Measurements from ENCODE around the gene SRL. TPM values are rescaled to one million over a fixed set of nuclear protein-coding genes. Genes with fewer than 3 reads are reported as not detected.

Gene SRL
- total RNA-seq = not detected in 2 replicates

- H3K9me3 ChIP-seq (ENCODE audit: low read depth, low read length) = no peaks in the 10 kb centered on the region
- no peaks in the 10 kb centered on the region for H4K20me1 ChIP-seq (ENCODE audit: insufficient read depth, low read length)
- H3K79me2 ChIP-seq (ENCODE audit: insufficient read depth, low read length) = no peaks in the 10 kb centered on the region
- H3K4me1 ChIP-seq (ENCODE audit: insufficient read depth, low read length) = no peaks in the 10 kb centered on the region
- H3K27me3 ChIP-seq (ENCODE audit: insufficient read depth, low read length) = no peaks in the 10 kb centered on the region
- TF ChIP-seq CTCF (IDR thresholded peaks at IDR 0.05; ENCODE audit: extremely low read depth, low read depth, low read length) = no peak
- no peak within 1 kb of the TSS for H3K4me3 ChIP-seq (ENCODE audit: insufficient read depth, low read length)
- DNase-seq (ENCODE audit: insufficient read length, low spot score, missing footprints) = no peak
- H3K4me2 ChIP-seq (ENCODE audit: insufficient read depth, low read length) = no peak within 1 kb of the TSS
- H2AFZ ChIP-seq (ENCODE audit: low read length) = no peak within 1 kb of the TSS
- H3K36me3 ChIP-seq (ENCODE audit: insufficient read depth, low read length) = no peaks in the 10 kb centered on the region
- H3K27ac ChIP-seq (ENCODE audit: low read depth, low read length) = no peak within 1 kb of the TSS
Measured at GRCh38 chr16:4241928-4242283, at the start of gene SRL. Gene SRL, minus strand, starts transcription at chr16:4242080. Its CDS starts 13 bp downstream, at chr16:4242067.

GRCh38 chr16:4290236-4290830, 48.5 kb upstream of the SRL start:
- no peaks in the 10 kb centered on the region for H3K79me2 ChIP-seq (ENCODE audit: insufficient read depth, low read length)
- H3K4me1 ChIP-seq (ENCODE audit: insufficient read depth, low read length) = peaks cover 30% of the 10 kb centered on the region
- no peak overlapping the region for H2AFZ ChIP-seq (ENCODE audit: low read length)
- no peaks in the 10 kb centered on the region for H3K36me3 ChIP-seq (ENCODE audit: insufficient read depth, low read length)
- H3K4me3 ChIP-seq (ENCODE audit: insufficient read depth, low read length) = no peak overlapping the region
- peak; percentile 46 for DNase-seq (ENCODE audit: insufficient read length, low spot score, missing footprints)
- no peak overlapping the region for H3K27ac ChIP-seq (ENCODE audit: low read depth, low read length)
- no peaks in the 10 kb centered on the region for H3K27me3 ChIP-seq (ENCODE audit: insufficient read depth, low read length)
- TF ChIP-seq CTCF (IDR thresholded peaks at IDR 0.05; ENCODE audit: extremely low read depth, low read depth, low read length) = no peak
- no peaks in the 10 kb centered on the region for H3K9me3 ChIP-seq (ENCODE audit: low read depth, low read length)
- H3K4me2 ChIP-seq (ENCODE audit: insufficient read depth, low read length) = no peak overlapping the region
- peaks cover 3% of the 10 kb centered on the region for H4K20me1 ChIP-seq (ENCODE audit: insufficient read depth, low read length)

GRCh38 chr16:4288148-4288921, 46.5 kb upstream of the SRL start:
- H3K36me3 ChIP-seq (ENCODE audit: insufficient read depth, low read length) = no peaks in the 10 kb centered on the region
- H3K4me2 ChIP-seq (ENCODE audit: insufficient read depth, low read length) = peak overlapping the region; percentile 70
- H3K27me3 ChIP-seq (ENCODE audit: insufficient read depth, low read length) = no peaks in the 10 kb centered on the region
- peak; percentile 80 for TF ChIP-seq CTCF (IDR thresholded peaks at IDR 0.05; ENCODE audit: extremely low read depth, low read depth, low read length)
- peaks cover 4% of the 10 kb centered on the region for H4K20me1 ChIP-seq (ENCODE audit: insufficient read depth, low read length)
- peak overlapping the region; percentile 20 for H2AFZ ChIP-seq (ENCODE audit: low read length)
- H3K9me3 ChIP-seq (ENCODE audit: low read depth, low read length) = no peaks in the 10 kb centered on the region
- peak; percentile 94 for DNase-seq (ENCODE audit: insufficient read length, low spot score, missing footprints)
- peak overlapping the region; percentile 45 for H3K4me3 ChIP-seq (ENCODE audit: insufficient read depth, low read length)
- H3K4me1 ChIP-seq (ENCODE audit: insufficient read depth, low read length) = peaks cover 27% of the 10 kb centered on the region
- no peaks in the 10 kb centered on the region for H3K79me2 ChIP-seq (ENCODE audit: insufficient read depth, low read length)
- no peak overlapping the region for H3K27ac ChIP-seq (ENCODE audit: low read depth, low read length)

GRCh38 chr16:4285167-4285566, 43.3 kb upstream of the SRL start:
- no peak overlapping the region for H3K4me2 ChIP-seq (ENCODE audit: insufficient read depth, low read length)
- peaks cover 17% of the 10 kb centered on the region for H3K4me1 ChIP-seq (ENCODE audit: insufficient read depth, low read length)
- H3K27ac ChIP-seq (ENCODE audit: low read depth, low read length) = no peak overlapping the region
- no peaks in the 10 kb centered on the region for H3K9me3 ChIP-seq (ENCODE audit: low read depth, low read length)
- no peak overlapping the region for H3K4me3 ChIP-seq (ENCODE audit: insufficient read depth, low read length)
- H4K20me1 ChIP-seq (ENCODE audit: insufficient read depth, low read length) = peaks cover 3% of the 10 kb centered on the region
- H3K79me2 ChIP-seq (ENCODE audit: insufficient read depth, low read length) = no peaks in the 10 kb centered on the region
- no peak for DNase-seq (ENCODE audit: insufficient read length, low spot score, missing footprints)
- no peak for TF ChIP-seq CTCF (IDR thresholded peaks at IDR 0.05; ENCODE audit: extremely low read depth, low read depth, low read length)
- H3K27me3 ChIP-seq (ENCODE audit: insufficient read depth, low read length) = no peaks in the 10 kb centered on the region
- H2AFZ ChIP-seq (ENCODE audit: low read length) = no peak overlapping the region
- no peaks in the 10 kb centered on the region for H3K36me3 ChIP-seq (ENCODE audit: insufficient read depth, low read length)

Data from osteoblast (primary cell).